ENCODE results near the gene FILIP1L. TPM values are rescaled to one million over a fixed set of nuclear protein-coding genes. Genes with fewer than 3 reads are reported as not detected.

The FILIP1L gene
- total and polyA plus RNA-seq, 2 of the 13 experiments (the other 11 are each of a cell fraction or from before 2014, with no cell fraction given), result 8.1 to 187 TPM

GRCh38 chr3:100063929-100064461, 50.3 kb downstream of the FILIP1L start (continued):
- TF ChIP-seq TRAFD1 (CRISPR knock-in tag; IDR thresholded peaks at IDR 0.05; ENCODE audit: borderline replicate concordance) (no peak), TRIM22 (IDR thresholded peaks at IDR 0.05) (no peak), ZNF788 (CRISPR knock-in tag; IDR thresholded peaks at IDR 0.05; ENCODE audit: borderline replicate concordance) (no peak), NFRKB (IDR thresholded peaks at IDR 0.05) (no peak), AGO1 (IDR thresholded peaks at IDR 0.05; ENCODE audit: low read depth, low read length, poor library complexity, severe bottlenecking) (no peak), SIN3B (IDR thresholded peaks at IDR 0.05; ENCODE audit: low read length) (no peak), ELF4 (CRISPR knock-in tag; IDR thresholded peaks at IDR 0.05; ENCODE audit: borderline replicate concordance) (0 out of 2 replicates have a peak, but pooled peaks have one; percentile 57), PBX3 (CRISPR knock-in tag; IDR thresholded peaks at IDR 0.05; ENCODE audit: borderline replicate concordance) (no peak), SNAI1 (CRISPR knock-in tag; IDR thresholded peaks at IDR 0.05; ENCODE audit: borderline replicate concordance) (no peak), ZNF17 (CRISPR knock-in tag; IDR thresholded peaks at IDR 0.05) (no peak), MIER2 (CRISPR knock-in tag; IDR thresholded peaks at IDR 0.05) (no peak), SUZ12 (IDR thresholded peaks at IDR 0.05; ENCODE audit: low read depth, low read length) (no peak), ZNF224 (CRISPR knock-in tag; IDR thresholded peaks at IDR 0.05) (no peak), KAT2B (IDR thresholded peaks at IDR 0.05; ENCODE audit: borderline replicate concordance, low read depth, low read length) (no peak), ZNF703 (CRISPR knock-in tag; IDR thresholded peaks at IDR 0.05; ENCODE audit: borderline replicate concordance) (no peak), GPBP1L1 (CRISPR knock-in tag; IDR thresholded peaks at IDR 0.05) (no peak), HOXA3 (CRISPR knock-in tag; IDR thresholded peaks at IDR 0.05) (0 out of 2 replicates have a peak, but pooled peaks have one; percentile 8), ZNF362 (CRISPR knock-in tag; IDR thresholded peaks at IDR 0.05; ENCODE audit: borderline replicate concordance) (peak; percentile 92), PTBP1 (IDR thresholded peaks at IDR 0.05; ENCODE audit: low read depth, low read length, poor library complexity, severe bottlenecking) (no peak), ISX (CRISPR knock-in tag; conservative IDR thresholded peaks at IDR 0.05) (no peak), U2AF2 (IDR thresholded peaks at IDR 0.05; ENCODE audit: low read depth, low read length) (no peak), ZNF24 (IDR thresholded peaks at IDR 0.05) (no peak), ZBTB1 (CRISPR knock-in tag; IDR thresholded peaks at IDR 0.05; ENCODE audit: borderline replicate concordance) (no peak), ZNF782 (CRISPR knock-in tag; IDR thresholded peaks at IDR 0.05; ENCODE audit: borderline replicate concordance) (no peak), MLLT10 (CRISPR knock-in tag; IDR thresholded peaks at IDR 0.05) (no peak), SMC3 (IDR thresholded peaks at IDR 0.05; ENCODE audit: low read length) (no peak)

Data from HepG2 (cell line).